Measurements from ENCODE around the gene ACVR1B. TPM values are rescaled to one million over a fixed set of nuclear protein-coding genes. Genes with fewer than 3 reads are reported as not detected.
A peak's percentile ranks its signal among the peaks of the same experiment; 100 is the strongest.

ACVR1B gene
- total and polyA plus RNA-seq, 2 experiments from 2014 or later: 11.9 to 46.4 TPM

DNA sequence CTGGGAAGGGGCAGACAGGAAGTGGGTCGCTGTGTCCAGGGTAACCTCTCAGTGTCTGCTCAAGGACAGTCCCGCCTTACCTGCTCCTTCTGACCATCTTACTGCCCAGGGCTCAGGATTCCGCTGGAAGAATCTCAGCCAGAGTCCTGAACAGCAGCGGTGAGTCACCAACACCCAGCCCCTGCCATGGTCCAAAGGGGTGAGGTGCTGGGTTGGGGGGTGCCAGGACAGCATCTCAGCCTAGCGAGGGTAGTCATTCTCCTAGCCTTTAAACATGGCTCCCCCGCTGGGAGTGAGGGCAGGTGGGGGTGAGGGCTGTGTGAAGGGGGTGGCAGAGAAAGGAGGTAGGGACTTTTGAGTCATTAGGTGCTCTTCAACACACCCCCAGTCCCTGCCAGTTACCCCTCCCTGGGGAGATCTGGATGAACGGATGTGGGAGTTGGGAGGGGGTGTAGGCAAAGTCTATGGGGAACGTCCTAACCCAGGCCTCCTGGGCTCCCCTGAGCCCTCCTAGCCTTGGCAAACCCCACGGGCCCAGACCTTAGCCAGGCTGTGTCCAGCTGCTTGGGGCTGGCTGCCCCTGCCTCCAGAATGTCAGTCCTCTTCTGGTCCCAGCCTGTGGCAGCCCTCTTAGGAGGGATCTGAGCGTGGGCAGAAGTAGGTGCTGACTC lies 57.7 kb downstream of the ACVR1B start:
- H3K4me3 ChIP-seq: no peak overlapping the region
- peaks cover 17% of the 10 kb centered on the region for H3K4me1 ChIP-seq (ENCODE audit: low read depth)
- H3K9me3 ChIP-seq (ENCODE audit: low read depth): no peaks in the 10 kb centered on the region
- no peaks in the 10 kb centered on the region for H3K36me3 ChIP-seq
- H3K27ac ChIP-seq: peak overlapping the region; percentile 76
- H3K27me3 ChIP-seq: peaks cover 15% of the 10 kb centered on the region
- peak in 1 of 2 donors; percentile 22 for DNase-seq (ENCODE audit: low read depth in 1 of 2, low spot score in 1 of 2)
- TF ChIP-seq, protein P1, sequence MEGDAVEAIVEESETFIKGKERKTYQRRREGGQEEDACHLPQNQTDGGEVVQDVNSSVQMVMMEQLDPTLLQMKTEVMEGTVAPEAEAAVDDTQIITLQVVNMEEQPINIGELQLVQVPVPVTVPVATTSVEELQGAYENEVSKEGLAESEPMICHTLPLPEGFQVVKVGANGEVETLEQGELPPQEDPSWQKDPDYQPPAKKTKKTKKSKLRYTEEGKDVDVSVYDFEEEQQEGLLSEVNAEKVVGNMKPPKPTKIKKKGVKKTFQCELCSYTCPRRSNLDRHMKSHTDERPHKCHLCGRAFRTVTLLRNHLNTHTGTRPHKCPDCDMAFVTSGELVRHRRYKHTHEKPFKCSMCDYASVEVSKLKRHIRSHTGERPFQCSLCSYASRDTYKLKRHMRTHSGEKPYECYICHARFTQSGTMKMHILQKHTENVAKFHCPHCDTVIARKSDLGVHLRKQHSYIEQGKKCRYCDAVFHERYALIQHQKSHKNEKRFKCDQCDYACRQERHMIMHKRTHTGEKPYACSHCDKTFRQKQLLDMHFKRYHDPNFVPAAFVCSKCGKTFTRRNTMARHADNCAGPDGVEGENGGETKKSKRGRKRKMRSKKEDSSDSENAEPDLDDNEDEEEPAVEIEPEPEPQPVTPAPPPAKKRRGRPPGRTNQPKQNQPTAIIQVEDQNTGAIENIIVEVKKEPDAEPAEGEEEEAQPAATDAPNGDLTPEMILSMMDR (IDR thresholded peaks at IDR 0.05; ENCODE audit: low read depth, low read length): no peak

DNA sequence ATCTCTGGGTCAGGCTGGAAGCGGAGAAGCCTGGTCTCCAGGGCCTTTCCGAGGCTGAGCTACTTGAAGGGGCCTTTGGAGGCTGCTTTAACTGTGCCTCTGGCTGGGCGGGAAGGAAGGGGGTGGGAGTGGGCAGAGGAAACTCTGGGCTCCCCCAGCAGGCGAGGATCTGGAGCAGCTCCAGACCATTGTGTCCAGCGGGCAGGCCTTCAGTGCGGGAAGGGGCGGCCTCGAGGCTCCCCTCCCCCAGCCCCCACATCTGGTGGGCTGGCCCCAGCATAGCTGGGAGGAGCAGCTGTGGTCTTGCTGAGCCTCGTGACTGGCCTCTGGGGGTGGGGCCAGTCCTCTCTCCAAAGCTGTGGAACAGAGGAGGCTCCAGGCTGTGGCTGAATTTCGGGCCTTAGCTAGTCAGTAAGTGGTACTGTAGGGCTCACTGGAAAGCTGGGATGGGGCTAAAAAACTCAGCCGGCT lies 58.7 kb downstream of the ACVR1B start:
- Histone ChIP-seq H3K9me3 (ENCODE audit: low read depth) (no peaks in the 10 kb centered on the region), H3K36me3 (no peaks in the 10 kb centered on the region), H3K4me1 (ENCODE audit: low read depth) (peaks cover 17% of the 10 kb centered on the region), H3K27ac (peak overlapping the region; percentile 76), H3K4me3 (no peak overlapping the region), H3K27me3 (peaks cover 23% of the 10 kb centered on the region)
- peak; percentile 91 to 98 for DNase-seq (ENCODE audit: low read depth in 1 of 2, low spot score in 1 of 2)
- TF ChIP-seq, protein P1 (IDR thresholded peaks at IDR 0.05; ENCODE audit: low read depth, low read length): no peak

DNA sequence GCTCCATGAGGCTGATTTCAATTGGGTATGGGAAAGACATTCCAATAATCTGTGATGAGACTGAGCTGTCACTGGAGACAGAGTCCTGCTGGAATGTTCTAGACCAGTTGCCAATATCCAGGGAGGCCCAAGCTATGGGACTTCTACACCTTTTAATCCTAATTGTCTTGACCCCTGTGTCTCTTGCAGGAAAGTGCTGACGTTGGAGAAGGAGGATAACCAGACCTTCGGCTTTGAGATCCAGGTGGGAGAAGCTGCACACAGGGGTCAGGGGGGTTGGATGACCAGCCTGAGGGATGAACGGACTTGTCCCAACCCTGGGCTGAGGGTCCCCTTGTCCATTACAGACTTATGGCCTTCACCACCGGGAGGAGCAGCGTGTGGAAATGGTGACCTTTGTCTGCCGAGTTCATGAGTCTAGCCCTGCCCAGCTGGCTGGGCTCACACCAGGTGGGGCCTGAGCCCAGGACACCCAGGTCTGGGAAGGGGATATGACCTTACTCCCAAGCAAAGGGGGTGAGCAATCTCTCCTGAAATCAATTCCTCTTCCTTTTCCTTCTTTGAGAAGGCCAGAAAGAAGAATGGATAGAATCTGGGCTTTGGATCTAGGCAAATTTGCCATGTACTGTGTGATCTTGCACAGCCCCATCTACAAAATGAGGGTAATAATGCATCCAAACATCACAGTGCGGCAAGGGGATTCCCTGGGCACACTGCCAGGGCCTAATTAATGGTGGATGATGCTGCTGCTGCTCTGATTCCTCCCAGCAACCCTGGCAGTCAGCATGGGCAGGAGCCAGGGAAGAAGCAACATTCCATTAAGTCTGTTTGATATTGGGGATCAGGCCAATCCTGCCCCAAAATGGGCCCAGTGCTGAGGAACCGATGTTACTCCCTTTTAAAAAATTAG lies 59.4 kb downstream of the ACVR1B start:
- TF ChIP-seq, protein P1 (IDR thresholded peaks at IDR 0.05; ENCODE audit: low read depth, low read length): no peak
- Histone ChIP-seq H3K9me3 (ENCODE audit: low read depth) (no peaks in the 10 kb centered on the region), H3K4me1 (ENCODE audit: low read depth) (peaks cover 17% of the 10 kb centered on the region), H3K36me3 (no peaks in the 10 kb centered on the region), H3K27ac (peak overlapping the region; percentile 76), H3K27me3 (peaks cover 28% of the 10 kb centered on the region), H3K4me3 (no peak overlapping the region)
- DNase-seq (ENCODE audit: low read depth in 1 of 2, low spot score in 1 of 2): no peak

DNA sequence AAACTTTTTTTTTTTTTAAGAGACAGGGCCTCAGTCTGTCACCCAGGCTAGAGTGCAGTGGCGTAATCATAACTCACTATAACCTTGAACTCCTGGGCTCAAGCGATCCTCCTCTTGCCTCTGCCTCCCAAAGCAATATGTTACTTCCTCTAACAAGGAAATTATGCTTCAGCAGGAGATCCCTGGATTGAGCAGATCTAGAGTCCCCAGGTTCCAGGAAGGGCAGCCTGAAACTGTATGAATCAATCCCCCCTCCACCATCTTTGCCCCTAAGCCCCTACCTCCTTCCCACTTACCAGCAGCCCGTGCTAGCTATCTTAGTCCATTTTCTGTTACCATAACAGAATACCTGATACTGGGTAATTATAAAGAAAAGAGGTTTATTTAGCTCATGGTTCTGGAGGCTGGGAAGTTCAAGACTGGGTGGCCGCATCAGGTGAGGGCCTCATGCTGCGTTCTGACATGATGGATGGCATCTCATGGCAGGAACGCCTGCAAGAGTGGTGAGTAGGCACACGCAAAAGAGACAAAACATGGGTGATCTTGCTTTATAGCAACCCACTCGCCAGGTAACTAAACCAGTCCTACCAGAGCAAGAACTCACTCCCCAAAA lies 60.2 kb downstream of the ACVR1B start:
- peaks cover 28% of the 10 kb centered on the region for H3K27me3 ChIP-seq
- DNase-seq (ENCODE audit: low read depth in 1 of 2, low spot score in 1 of 2): no peak
- no peaks in the 10 kb centered on the region for H3K9me3 ChIP-seq (ENCODE audit: low read depth)
- TF ChIP-seq, protein P1 (IDR thresholded peaks at IDR 0.05; ENCODE audit: low read depth, low read length): no peak
- H3K27ac ChIP-seq: no peak overlapping the region
- H3K4me1 ChIP-seq (ENCODE audit: low read depth): peaks cover 17% of the 10 kb centered on the region
- H3K36me3 ChIP-seq: no peaks in the 10 kb centered on the region
- H3K4me3 ChIP-seq: no peak overlapping the region

GRCh38 chr12:52013626-52014310 lies 62.3 kb downstream of the ACVR1B start:
- Histone ChIP-seq H3K4me3 (no peak overlapping the region), H3K27ac (no peak overlapping the region), H3K9me3 (ENCODE audit: low read depth) (no peaks in the 10 kb centered on the region), H3K27me3 (peaks cover 17% of the 10 kb centered on the region), H3K4me1 (ENCODE audit: low read depth) (peaks cover 17% of the 10 kb centered on the region), H3K36me3 (no peaks in the 10 kb centered on the region)
- DNase-seq (ENCODE audit: low read depth in 1 of 2, low spot score in 1 of 2): no peak
- TF ChIP-seq, protein P1 (IDR thresholded peaks at IDR 0.05; ENCODE audit: low read depth, low read length): no peak
